ENCODE results near the gene LAMC3. TPM values are rescaled to one million over a fixed set of nuclear protein-coding genes. Genes with fewer than 3 reads are reported as not detected.
A peak's percentile ranks its signal among the peaks of the same experiment; 100 is the strongest.

The LAMC3 gene
- polyA plus RNA-seq, 1 experiment: not detected

- no peak for DNase-seq (ENCODE audit: low read depth, low spot score)
- Histone ChIP-seq H3K4me3 (ENCODE audit: low read depth, low read length) (no peak overlapping the region), H3K27me3 (ENCODE audit: control insufficient read depth, insufficient read depth, low read length) (peaks cover 71% of the 10 kb centered on the region), H3K27ac (ENCODE audit: low read depth, low read length) (no peak overlapping the region), H3K9me3 (ENCODE audit: control insufficient read depth, insufficient read depth, low read length) (peaks cover 9% of the 10 kb centered on the region)
- CTCF ChIA-PET: no interaction called here
- TF ChIP-seq, protein P1, sequence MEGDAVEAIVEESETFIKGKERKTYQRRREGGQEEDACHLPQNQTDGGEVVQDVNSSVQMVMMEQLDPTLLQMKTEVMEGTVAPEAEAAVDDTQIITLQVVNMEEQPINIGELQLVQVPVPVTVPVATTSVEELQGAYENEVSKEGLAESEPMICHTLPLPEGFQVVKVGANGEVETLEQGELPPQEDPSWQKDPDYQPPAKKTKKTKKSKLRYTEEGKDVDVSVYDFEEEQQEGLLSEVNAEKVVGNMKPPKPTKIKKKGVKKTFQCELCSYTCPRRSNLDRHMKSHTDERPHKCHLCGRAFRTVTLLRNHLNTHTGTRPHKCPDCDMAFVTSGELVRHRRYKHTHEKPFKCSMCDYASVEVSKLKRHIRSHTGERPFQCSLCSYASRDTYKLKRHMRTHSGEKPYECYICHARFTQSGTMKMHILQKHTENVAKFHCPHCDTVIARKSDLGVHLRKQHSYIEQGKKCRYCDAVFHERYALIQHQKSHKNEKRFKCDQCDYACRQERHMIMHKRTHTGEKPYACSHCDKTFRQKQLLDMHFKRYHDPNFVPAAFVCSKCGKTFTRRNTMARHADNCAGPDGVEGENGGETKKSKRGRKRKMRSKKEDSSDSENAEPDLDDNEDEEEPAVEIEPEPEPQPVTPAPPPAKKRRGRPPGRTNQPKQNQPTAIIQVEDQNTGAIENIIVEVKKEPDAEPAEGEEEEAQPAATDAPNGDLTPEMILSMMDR (IDR thresholded peaks at IDR 0.05; ENCODE audit: low read depth, low read length): no peak
- POLR2A ChIA-PET: interaction anchor here (0.7 kb wide), 1 partner anchor 314 kb away, joined by 4 read pairs; no protein-coding TSS in a partner anchor
Observed at GRCh38 chr9:131015112-131015511, 6.1 kb downstream of the LAMC3 start.

DNA sequence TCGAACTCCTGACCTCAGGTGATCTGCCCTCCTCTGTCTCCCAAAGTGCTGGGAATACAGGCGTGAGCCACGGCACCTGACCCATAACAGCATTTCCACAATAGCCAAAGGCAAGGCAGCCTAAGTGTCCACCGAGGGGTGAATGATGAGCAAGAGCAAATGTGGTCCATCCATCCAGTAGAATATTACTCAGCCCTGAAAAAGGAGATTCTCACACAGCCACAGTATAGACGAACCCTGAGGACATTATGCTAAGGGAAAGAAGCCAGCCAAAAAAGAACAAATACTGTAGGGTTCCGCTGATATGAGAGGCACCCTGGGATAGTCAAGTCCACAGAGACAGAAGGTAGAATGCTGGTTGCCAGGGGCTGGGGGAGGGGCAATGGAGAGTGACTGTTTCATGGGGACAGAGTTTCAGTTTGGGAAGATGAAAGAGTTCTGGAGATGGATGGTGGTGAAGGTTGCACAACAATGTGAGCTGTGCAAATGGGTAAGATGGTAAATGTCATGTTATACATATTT lies 7.0 kb downstream of the LAMC3 start:
- ChIA-PET POLR2A (interaction anchor here (0.7 kb wide), 1 partner anchor 314 kb away, joined by 4 read pairs; no protein-coding TSS in a partner anchor), CTCF (no interaction called here)
- DNase-seq (ENCODE audit: low read depth, low spot score): no peak

DNA sequence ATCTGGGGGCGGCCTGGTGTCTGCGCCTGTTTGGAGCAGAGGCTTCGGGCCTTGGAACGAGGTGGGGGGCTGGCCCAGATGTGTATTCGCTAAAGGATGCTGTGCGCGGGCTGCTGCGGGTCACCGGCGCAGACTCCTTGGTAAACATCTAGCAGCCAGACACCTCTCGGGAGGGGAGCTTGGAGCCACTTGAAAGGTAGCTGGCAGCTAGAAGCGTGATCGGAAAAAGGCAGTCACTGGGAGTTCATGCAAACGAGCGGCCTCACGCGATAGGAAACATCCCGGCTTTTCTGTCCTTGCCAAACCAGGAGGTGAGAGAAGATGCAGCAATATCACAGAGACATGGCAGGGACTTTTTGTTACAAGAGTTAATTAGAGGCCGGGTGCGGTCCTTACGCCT lies 8.1 kb downstream of the LAMC3 start:
- Histone ChIP-seq H3K9me3 (ENCODE audit: control insufficient read depth, insufficient read depth, low read length) (peaks cover 14% of the 10 kb centered on the region), H3K27ac (ENCODE audit: low read depth, low read length) (no peak overlapping the region), H3K4me3 (ENCODE audit: low read depth, low read length) (no peak overlapping the region), H3K27me3 (ENCODE audit: control insufficient read depth, insufficient read depth, low read length) (peaks cover 61% of the 10 kb centered on the region)
- ChIA-PET CTCF (interaction anchor here (1.4 kb wide), 1 partner anchor 29 kb away, joined by 4 read pairs; no protein-coding TSS in a partner anchor), POLR2A (no interaction called here)
- TF ChIP-seq, protein P1 (IDR thresholded peaks at IDR 0.05; ENCODE audit: low read depth, low read length): no peak
- no peak for DNase-seq (ENCODE audit: low read depth, low spot score)

More for the DNA sequence above, 7.0 kb downstream of the LAMC3 start:
- H3K27me3 ChIP-seq (ENCODE audit: control insufficient read depth, insufficient read depth, low read length): peaks cover 67% of the 10 kb centered on the region
- no peak overlapping the region for H3K4me3 ChIP-seq (ENCODE audit: low read depth, low read length)
- peaks cover 14% of the 10 kb centered on the region for H3K9me3 ChIP-seq (ENCODE audit: control insufficient read depth, insufficient read depth, low read length)
- TF ChIP-seq, protein P1 (IDR thresholded peaks at IDR 0.05; ENCODE audit: low read depth, low read length): no peak
- H3K27ac ChIP-seq (ENCODE audit: low read depth, low read length): no peak overlapping the region

- CTCF ChIA-PET: no interaction called here
- Histone ChIP-seq H3K4me3 (ENCODE audit: low read depth, low read length) (no peak overlapping the region), H3K27me3 (ENCODE audit: control insufficient read depth, insufficient read depth, low read length) (peaks cover 55% of the 10 kb centered on the region), H3K9me3 (ENCODE audit: control insufficient read depth, insufficient read depth, low read length) (peaks cover 14% of the 10 kb centered on the region), H3K27ac (ENCODE audit: low read depth, low read length) (no peak overlapping the region)
- TF ChIP-seq, protein P1 (IDR thresholded peaks at IDR 0.05; ENCODE audit: low read depth, low read length): peak; percentile 23; the same call in 1 of the 2 replicates
- DNase-seq (ENCODE audit: low read depth, low spot score): no peak
- POLR2A ChIA-PET: no interaction called here
Observed at GRCh38 chr9:131018621-131019020, 9.6 kb downstream of the LAMC3 start.

- peaks cover 50% of the 10 kb centered on the region for H3K27me3 ChIP-seq (ENCODE audit: control insufficient read depth, insufficient read depth, low read length)
- ChIA-PET POLR2A (interaction anchor here (0.6 to 0.7 kb wide), 2 partner anchors 134 to 566 kb away, joined by 3 to 16 read pairs; no protein-coding TSS in a partner anchor), CTCF (interaction anchor here (0.9 to 1.3 kb wide), 3 partner anchors 26 to 153 kb away, joined by 3 to 7 read pairs (median 4); no protein-coding TSS in a partner anchor)
- H3K27ac ChIP-seq (ENCODE audit: low read depth, low read length): no peak overlapping the region
- DNase-seq (ENCODE audit: low read depth, low spot score): no peak
- H3K9me3 ChIP-seq (ENCODE audit: control insufficient read depth, insufficient read depth, low read length): peaks cover 14% of the 10 kb centered on the region
- TF ChIP-seq, protein P1 (IDR thresholded peaks at IDR 0.05; ENCODE audit: low read depth, low read length): no peak
- no peak overlapping the region for H3K4me3 ChIP-seq (ENCODE audit: low read depth, low read length)
Observed at GRCh38 chr9:131019388-131020239, 10.6 kb downstream of the LAMC3 start.
